IMR-90 (cell line): ENCODE data around the gene DOCK2. TPM values are rescaled to one million over a fixed set of nuclear protein-coding genes. Genes with fewer than 3 reads are reported as not detected.
A peak's percentile ranks its signal among the peaks of the same experiment; 100 is the strongest.

Source experiments
- ATAC-seq: fragments of 200-7000 bp; cut with Tn5 transposase; 2 replicates; pipeline ENCODE4 v1.9.1; 2020; ENCODE audit warnings: low read depth, mild to moderate bottlenecking, moderate library complexity
- BruUV-seq: library from RNA; stranded (reverse); fragments of 400-500 nt; replicated peaks from 2 replicates; lab custom pipeline; 2021; lab: Mats Ljungman, UMichigan
- CTCF ChIA-PET: fragments of 300-600 bp; formaldehyde crosslinking; extraction: SDS; loops from one replicate; lab custom pipeline; 2021; ENCODE audit warnings: antibody characterized with exemption; lab: Yijun Ruan, JAX
- POLR2A ChIA-PET: fragments of 300-600 bp; sonication (Branson Sonifier 250); formaldehyde crosslinking; loops from one replicate; lab custom pipeline; 2022; ENCODE audit warnings: antibody characterized with exemption; ENCODE audit not compliant: unreplicated experiment; lab: Charles Lee
- DNase-seq: peaks from one replicate; pipeline ENCODE4 v3.0.0; 2013
- H2AFZ ChIP-seq: replicated peaks from 2 replicates; pipeline ENCODE3; 2013; ENCODE audit warnings: low read length, mild to moderate bottlenecking; ENCODE audit not compliant: poor library complexity
- H2AK5ac ChIP-seq: 2 replicates; pipeline ENCODE4 v1.6.1; 2013; ENCODE audit warnings: low read depth, low read length, inconsistent platforms
- H2AK9ac ChIP-seq: replicated peaks from 2 replicates; pipeline ENCODE3; 2013; ENCODE audit warnings: mild to moderate bottlenecking, low read depth, low read length, moderate library complexity; ENCODE audit not compliant: poor library complexity
- H2BK120ac ChIP-seq: 2 replicates; pipeline ENCODE4 v1.6.1; 2013; ENCODE audit warnings: low read depth, low read length, inconsistent platforms
- H2BK15ac ChIP-seq: 3 replicates; pipeline ENCODE4 v1.6.1; 2013; ENCODE audit warnings: low read depth, low read length, inconsistent platforms
- H2BK20ac ChIP-seq: 2 replicates; pipeline ENCODE4 v1.6.1; 2013; ENCODE audit warnings: low read depth, mild to moderate bottlenecking, inconsistent platforms, low read length, moderate library complexity
- H2BK5ac ChIP-seq: 2 replicates; pipeline ENCODE4 v1.6.1; 2013; ENCODE audit warnings: mild to moderate bottlenecking, low read depth, low read length, inconsistent platforms; ENCODE audit not compliant: poor library complexity, severe bottlenecking
- H3K14ac ChIP-seq: replicated peaks from 2 replicates; pipeline ENCODE4 v1.6.1; 2013; ENCODE audit warnings: low read depth, low read length, inconsistent platforms
- H3K18ac ChIP-seq: 2 replicates; pipeline ENCODE4 v1.6.1; 2013; ENCODE audit warnings: low read depth, low read length, control low read depth
- H3K23ac ChIP-seq: 2 replicates; pipeline ENCODE4 v1.6.1; 2013; ENCODE audit warnings: low read depth, low read length, inconsistent platforms
- H3K27ac ChIP-seq: 2 replicates; pipeline ENCODE4 v1.5.1; 2013; ENCODE audit warnings: mild to moderate bottlenecking, control low read depth, low read length; ENCODE audit not compliant: insufficient read depth
- H3K27me3 ChIP-seq: 2 replicates; pipeline ENCODE4 v1.6.1; 2013; ENCODE audit warnings: low read length; ENCODE audit not compliant: control insufficient read depth, insufficient read depth
- H3K36me3 ChIP-seq: 2 replicates; pipeline ENCODE4 v1.6.1; 2013; ENCODE audit warnings: low read length, mixed read lengths; ENCODE audit not compliant: control insufficient read depth, insufficient read depth
- H3K4ac ChIP-seq: 2 replicates; pipeline ENCODE4 v1.6.1; 2013; ENCODE audit warnings: low read depth, low read length, inconsistent platforms
- H3K4me1 ChIP-seq: 2 replicates; pipeline ENCODE4 v1.6.1; 2013; ENCODE audit warnings: low read length, mixed read lengths; ENCODE audit not compliant: control insufficient read depth, insufficient read depth
- H3K4me2 ChIP-seq: 2 replicates; pipeline ENCODE4 v1.6.1; 2013; ENCODE audit warnings: low read depth, mild to moderate bottlenecking, control low read depth, low read length, moderate library complexity
- H3K4me3 ChIP-seq: 2 replicates; pipeline ENCODE4 v1.5.1; 2013; ENCODE audit warnings: low read depth, mild to moderate bottlenecking, control low read depth, low read length, moderate library complexity; ENCODE audit not compliant: insufficient read depth
- H3K56ac ChIP-seq: 2 replicates; pipeline ENCODE4 v1.6.1; 2013; ENCODE audit warnings: low read length, inconsistent platforms; ENCODE audit not compliant: insufficient read depth; ENCODE audit errors: extremely low read depth
- H3K79me1 ChIP-seq, 2 experiments: 2 replicates each; pipeline ENCODE4 v1.6.1; 2013; ENCODE audit warnings: low read length in 2 of 2, inconsistent platforms in 1 of 2, low read depth in 1 of 2
- H3K9ac ChIP-seq: 2 replicates; pipeline ENCODE4 v1.6.1; 2013; ENCODE audit warnings: low read depth, low read length, control low read depth
- H3K9me1 ChIP-seq: 2 replicates; pipeline ENCODE4 v1.6.1; 2013; ENCODE audit warnings: low read length, inconsistent platforms; ENCODE audit not compliant: insufficient read depth
- H3K9me3 ChIP-seq: 2 replicates; pipeline ENCODE4 v1.6.1; 2013; ENCODE audit warnings: low read length; ENCODE audit not compliant: control insufficient read depth, insufficient read depth
- H4K20me1 ChIP-seq: 2 replicates; pipeline ENCODE4 v1.6.1; 2013; ENCODE audit warnings: low read length, inconsistent platforms; ENCODE audit not compliant: insufficient read depth
- H4K5ac ChIP-seq: 2 replicates; pipeline ENCODE4 v1.6.1; 2013; ENCODE audit warnings: mild to moderate bottlenecking, low read depth, low read length, control low read depth
- H4K8ac ChIP-seq, 2 experiments: 2 replicates each; pipeline ENCODE4 v1.6.1; 2013; ENCODE audit warnings: low read depth in 2 of 2, low read length in 2 of 2, control low read depth in 1 of 2, inconsistent platforms in 1 of 2
- H4K91ac ChIP-seq: 2 replicates; pipeline ENCODE4 v1.6.1; 2013; ENCODE audit warnings: low read depth, low read length, inconsistent platforms; ENCODE audit not compliant: insufficient read depth
- CHD1 ChIP-seq: IDR thresholded peaks from 2 replicates; pipeline ENCODE4 v1.6.1; 2012; ENCODE audit warnings: low read depth, low read length, improper control_type of control experiment
- FOS ChIP-seq: fragments of 150-350 bp; IDR thresholded peaks from 2 replicates; pipeline ENCODE4 v1.6.1; 2016; ENCODE audit warnings: low read depth, low read length
- MAFK ChIP-seq: IDR thresholded peaks from 2 replicates; pipeline ENCODE4 v1.6.1; 2012; ENCODE audit warnings: low read depth, low read length, improper control_type of control experiment
- MAZ ChIP-seq: IDR thresholded peaks from 2 replicates; pipeline ENCODE4 v1.6.1; 2012; ENCODE audit warnings: low read depth, mild to moderate bottlenecking, low read length, improper control_type of control experiment, moderate library complexity, borderline replicate concordance
- MXI1 ChIP-seq: IDR thresholded peaks from 2 replicates; pipeline ENCODE4 v1.6.1; 2012; ENCODE audit warnings: low read depth, mild to moderate bottlenecking, low read length, moderate library complexity, borderline replicate concordance
- RAD21 ChIP-seq: IDR thresholded peaks from 2 replicates; pipeline ENCODE4 v1.6.1; 2012; ENCODE audit warnings: low read length, improper control_type of control experiment
- RCOR1 ChIP-seq: IDR thresholded peaks from 2 replicates; pipeline ENCODE4 v1.6.1; 2012; ENCODE audit warnings: mild to moderate bottlenecking, low read length, improper control_type of control experiment; ENCODE audit not compliant: insufficient replicate concordance
- WGBS, 2 experiments: methylation state at CpG; one replicate each; pipeline versions ENCODE4 v1.1.5 to v1.1.7; 2013; ENCODE audit warnings: missing lambda C conversion rate in 2 of 2; ENCODE audit not compliant: insufficient read length in 1 of 2; ENCODE audit errors: extremely low coverage in 2 of 2; 5-methylcytosine and 5-hydroxymethylcytosine counted together
- dilution Hi-C: fragments of 300-500 bp; cut with HindIII; formaldehyde crosslinking; loops from one replicate; pipeline ENCODE4 v1.14.3; 2018; ENCODE audit warnings: low sequenced_read_pairs; ENCODE audit not compliant: unreplicated experiment
- in situ Hi-C: fragments of 300-500 bp; cut with MboI; formaldehyde crosslinking; loops from 3 replicates; pipeline ENCODE4 v1.14.3; 2019; ENCODE audit warnings: low sequenced_read_pairs, inconsistent platforms, mixed read lengths
- intact Hi-C: fragments of 100-400 bp; cut with micrococcal nuclease; formaldehyde crosslinking; loops from 2 replicates; pipeline ENCODE4 v1.10.0; 2022
- polyA plus RNA-seq, 3 experiments: library from polyadenylated mRNA; depleted of rRNA; stranded (reverse); fragments of >200 nt; gene quantifications; 2 replicates each; pipeline ENCODE4 v1.2.3, GENCODE V29; 2012; ENCODE audit warnings: low replicate concordance in 1 of 3
- total RNA-seq: library from RNA; depleted of rRNA; stranded (reverse); fragments of >200 nt; gene quantifications from 2 replicates; pipeline ENCODE4 v1.2.3, GENCODE V29; 2012
- TF ChIP-seq, protein P1 (sequence below): fragments of 150-350 bp; IDR thresholded peaks from 2 replicates; pipeline ENCODE4 v1.6.1; 2017; ENCODE audit warnings: mild to moderate bottlenecking, antibody characterized with exemption, low read length, low read depth
- TF ChIP-seq, protein P2 (sequence below): conservative IDR thresholded peaks from 2 replicates; pipeline ENCODE4 v1.5.1; 2012; ENCODE audit warnings: mild to moderate bottlenecking, low read depth, low read length, improper control_type of control experiment

DOCK2 gene
- total and polyA plus RNA-seq, 2 of the 4 experiments (the other 2 are of a cell fraction): 0.72 to 3.0 TPM

DNA sequence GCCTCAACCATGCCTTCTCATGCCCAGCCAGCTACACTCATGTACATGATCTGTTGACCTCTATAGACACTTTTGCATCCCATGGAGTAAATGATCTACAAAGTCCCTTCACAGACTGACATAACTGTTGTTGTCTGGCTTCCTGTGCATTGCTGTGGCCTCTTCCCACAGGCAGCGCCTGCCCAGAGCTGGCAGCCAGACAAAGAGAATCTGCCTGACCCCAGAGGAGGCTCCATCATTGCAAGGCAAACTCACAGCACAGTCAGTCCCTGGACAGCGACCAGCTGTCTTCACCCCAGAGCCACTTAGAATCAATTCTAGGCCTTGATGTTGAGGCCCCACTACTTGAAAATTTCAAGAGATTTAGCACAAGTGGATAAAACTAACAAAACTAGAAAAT lies 277.7 kb downstream of the DOCK2 start:
- Histone ChIP-seq H3K56ac (no peak overlapping the region), H3K9ac (no peak overlapping the region), H2BK120ac (no peak overlapping the region), H2AFZ (no peak overlapping the region), H3K9me3 (no peaks in the 10 kb centered on the region), H3K4me3 (no peak overlapping the region), H4K8ac (no peak overlapping the region), H3K23ac (no peak overlapping the region), H4K5ac (no peak overlapping the region), H3K27ac (no peak overlapping the region), H2BK15ac (no peak overlapping the region), H3K36me3 (no peaks in the 10 kb centered on the region), H2AK9ac (no peak overlapping the region), H2BK20ac (no peak overlapping the region), H3K14ac (no peak overlapping the region), H4K91ac (no peak overlapping the region), H3K4ac (no peak overlapping the region), H3K9me1 (peaks cover 3% of the 10 kb centered on the region; the same call in 1 of the 2 replicates), H4K20me1 (0 out of 2 replicates have a peak, but pooled peaks cover 4% of the 10 kb centered on the region), H3K27me3 (no peaks in the 10 kb centered on the region), H3K4me1 (0 out of 2 replicates have a peak, but pooled peaks cover 1% of the 10 kb centered on the region), H2BK5ac (no peak overlapping the region), H3K79me1 (peaks cover 19 to 30% of the 10 kb centered on the region in 2 experiments), H3K4me2 (no peak overlapping the region), H3K18ac (no peak overlapping the region), H2AK5ac (no peak overlapping the region)
- POLR2A ChIA-PET: no interaction called here
- TF ChIP-seq FOS (no peak), MXI1 (no peak), RCOR1 (no peak), RAD21 (no peak), CHD1 (no peak), MAFK (no peak), MAZ (no peak)
- TF ChIP-seq, protein P1, sequence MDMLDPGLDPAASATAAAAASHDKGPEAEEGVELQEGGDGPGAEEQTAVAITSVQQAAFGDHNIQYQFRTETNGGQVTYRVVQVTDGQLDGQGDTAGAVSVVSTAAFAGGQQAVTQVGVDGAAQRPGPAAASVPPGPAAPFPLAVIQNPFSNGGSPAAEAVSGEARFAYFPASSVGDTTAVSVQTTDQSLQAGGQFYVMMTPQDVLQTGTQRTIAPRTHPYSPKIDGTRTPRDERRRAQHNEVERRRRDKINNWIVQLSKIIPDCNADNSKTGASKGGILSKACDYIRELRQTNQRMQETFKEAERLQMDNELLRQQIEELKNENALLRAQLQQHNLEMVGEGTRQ: no peak
- TF ChIP-seq, protein P2, sequence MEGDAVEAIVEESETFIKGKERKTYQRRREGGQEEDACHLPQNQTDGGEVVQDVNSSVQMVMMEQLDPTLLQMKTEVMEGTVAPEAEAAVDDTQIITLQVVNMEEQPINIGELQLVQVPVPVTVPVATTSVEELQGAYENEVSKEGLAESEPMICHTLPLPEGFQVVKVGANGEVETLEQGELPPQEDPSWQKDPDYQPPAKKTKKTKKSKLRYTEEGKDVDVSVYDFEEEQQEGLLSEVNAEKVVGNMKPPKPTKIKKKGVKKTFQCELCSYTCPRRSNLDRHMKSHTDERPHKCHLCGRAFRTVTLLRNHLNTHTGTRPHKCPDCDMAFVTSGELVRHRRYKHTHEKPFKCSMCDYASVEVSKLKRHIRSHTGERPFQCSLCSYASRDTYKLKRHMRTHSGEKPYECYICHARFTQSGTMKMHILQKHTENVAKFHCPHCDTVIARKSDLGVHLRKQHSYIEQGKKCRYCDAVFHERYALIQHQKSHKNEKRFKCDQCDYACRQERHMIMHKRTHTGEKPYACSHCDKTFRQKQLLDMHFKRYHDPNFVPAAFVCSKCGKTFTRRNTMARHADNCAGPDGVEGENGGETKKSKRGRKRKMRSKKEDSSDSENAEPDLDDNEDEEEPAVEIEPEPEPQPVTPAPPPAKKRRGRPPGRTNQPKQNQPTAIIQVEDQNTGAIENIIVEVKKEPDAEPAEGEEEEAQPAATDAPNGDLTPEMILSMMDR: no peak
- WGBS, 2 experiments: 43% methylated on average over 1 of the region's 2 CpGs; no CpG with 5 or more reads in 1 of the 2 experiments
- in situ Hi-C loops (no loop called here), dilution Hi-C loops (no loop called here), intact Hi-C loops (no loop called here)
- DNase-seq (peak; percentile 75), ATAC-seq (peak; percentile 91)
- CTCF ChIA-PET: no interaction called here
- no TSS peak for BruUV-seq
